NCI-H748 treated with DMSO at 0.1 percent for 48 hours (cell line): ENCODE measurements around the gene MROH2B.
"Not testable (repeated sequence)": the region's sequence is repeated elsewhere in the genome, so short reads cannot be mapped to it uniquely, and the experiment has no call there.

Experiments used
- DNase-seq: peaks from one replicate; lab custom pipeline; 2025; lab: John Stamatoyannopoulos, UW

MROH2B gene

DNA sequence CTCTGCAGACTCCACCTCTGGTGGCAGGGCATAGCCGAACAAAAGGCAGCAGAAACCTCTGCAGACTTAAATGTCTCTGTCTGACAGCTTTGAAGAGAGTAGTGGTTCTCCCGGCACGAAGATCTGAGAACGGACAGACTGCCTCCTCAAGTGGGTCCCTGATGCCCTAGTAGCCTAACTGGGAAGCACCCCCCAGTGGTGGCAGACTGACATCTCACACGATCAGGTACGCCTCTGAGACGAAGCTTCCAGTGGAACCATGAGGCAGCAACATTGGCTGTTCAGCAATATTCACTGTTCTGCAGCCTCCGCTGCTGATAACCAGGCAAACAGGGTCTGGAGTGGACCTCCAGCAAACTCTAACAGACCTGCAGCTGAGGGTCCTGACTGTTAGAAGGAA lies 48.5 kb downstream of the MROH2B start:
- DNase-seq = not testable (repeated sequence)

DNA sequence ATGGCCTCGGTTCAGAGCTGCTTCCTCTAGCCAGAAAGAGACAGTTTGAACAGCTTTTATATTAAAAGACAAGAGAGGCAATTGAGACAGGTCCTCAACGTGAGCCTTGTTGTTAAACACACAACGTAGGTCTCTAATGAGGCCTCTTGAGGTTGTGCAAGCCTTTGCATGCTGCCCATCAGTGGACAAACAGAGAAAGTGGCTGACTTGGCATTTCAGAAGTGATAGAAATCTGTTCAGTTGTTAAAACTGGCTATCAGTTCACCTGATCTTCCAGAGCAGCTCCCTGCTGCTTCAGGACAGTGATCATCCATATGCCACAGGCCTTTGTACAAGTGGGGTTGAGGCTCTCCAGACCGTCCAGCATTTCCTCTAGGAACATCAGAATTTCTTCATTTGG lies 58.8 kb downstream of the MROH2B start:
- DNase-seq = no peak

DNA sequence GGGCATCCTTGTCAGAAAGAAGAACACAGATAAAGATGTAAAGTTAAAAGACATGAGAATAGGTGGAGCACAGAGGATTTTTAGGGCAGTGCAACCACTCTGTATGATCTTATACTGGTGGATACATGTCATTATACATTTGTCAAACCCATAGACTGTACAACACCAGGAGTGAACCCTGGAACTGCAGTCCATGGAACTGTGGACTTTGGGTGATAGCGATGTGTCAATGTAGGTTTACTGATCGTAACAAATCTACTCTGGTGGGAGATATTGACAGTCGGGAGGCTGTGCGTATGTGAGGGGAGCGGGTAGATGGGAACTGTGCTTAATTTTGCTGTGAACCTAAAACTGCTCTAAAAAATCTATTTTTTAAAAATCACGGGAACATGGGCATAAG lies 60.6 kb downstream of the MROH2B start:
- no peak for DNase-seq

DNA sequence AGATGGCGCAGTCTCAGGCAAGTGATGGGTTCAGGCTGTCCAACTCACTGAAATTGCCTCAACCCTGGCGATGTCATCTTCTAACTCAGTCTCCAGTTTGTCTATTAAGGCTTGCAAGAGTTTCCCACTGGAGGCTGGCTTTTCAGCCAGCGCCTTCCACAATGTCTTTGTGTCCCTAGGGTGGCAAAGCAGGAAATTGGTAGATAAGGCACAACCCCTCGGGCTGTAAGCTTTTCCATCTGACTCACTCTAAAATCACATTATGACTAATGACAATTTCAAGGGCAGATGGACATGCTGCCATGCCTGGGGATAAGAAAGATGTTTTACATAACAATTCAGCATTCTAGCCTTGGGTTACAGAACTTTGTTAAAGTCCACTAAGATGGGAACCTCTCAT lies 61.9 kb downstream of the MROH2B start:
- DNase-seq = no peak

DNA sequence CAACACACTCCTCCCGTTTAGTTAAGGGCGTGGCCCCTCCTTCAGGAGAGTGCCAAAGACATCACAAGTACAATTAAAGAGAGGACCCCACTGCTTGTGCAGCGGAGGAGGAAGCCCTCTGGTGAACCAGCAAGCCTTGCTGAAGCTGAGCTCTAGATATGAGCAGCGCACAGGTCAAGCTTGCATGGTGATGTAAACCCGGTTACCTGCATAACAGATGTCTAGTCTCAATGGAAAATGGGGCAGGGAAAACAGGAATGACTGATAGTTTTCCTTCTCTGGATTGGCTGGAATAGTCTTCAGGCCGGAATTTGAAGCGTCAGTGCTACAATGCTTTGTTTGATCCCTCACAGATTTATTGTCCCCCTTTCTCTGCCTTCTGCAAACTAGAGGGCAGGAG lies 66.2 kb downstream of the MROH2B start:
- DNase-seq = no peak

DNA sequence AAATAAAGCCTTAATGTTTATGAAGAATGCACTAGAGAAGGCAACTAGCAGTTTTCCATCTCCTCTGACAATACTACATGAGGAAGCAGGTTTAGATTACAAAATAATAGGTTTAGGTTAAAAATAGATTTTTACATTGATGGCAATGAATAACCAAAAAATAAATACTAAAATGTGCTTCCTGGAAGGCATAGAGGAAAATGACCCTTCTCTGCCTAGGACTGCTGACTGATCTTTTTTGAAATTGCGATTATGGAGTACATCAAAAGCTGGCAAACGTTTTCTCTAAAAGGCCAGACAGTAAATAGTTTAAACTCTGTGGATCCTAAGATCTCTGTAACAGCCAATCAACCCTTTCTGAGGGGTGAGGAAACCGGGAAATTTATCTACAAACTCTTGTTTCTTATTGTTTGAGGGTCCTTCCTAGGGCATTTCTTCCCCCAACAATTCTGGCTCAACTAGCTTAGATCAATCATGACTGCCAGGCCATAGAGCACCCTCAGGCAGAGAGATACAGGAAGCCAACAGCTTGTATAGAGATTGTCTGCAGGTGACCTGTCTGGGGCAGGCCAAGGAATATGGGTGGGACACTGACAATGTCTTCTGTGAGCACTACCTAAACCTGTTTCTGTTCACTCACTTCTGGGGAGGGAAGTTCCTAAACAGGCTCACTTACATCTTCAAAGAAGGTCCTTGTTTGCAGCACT lies 67.3 kb downstream of the MROH2B start:
- DNase-seq = no peak

DNA sequence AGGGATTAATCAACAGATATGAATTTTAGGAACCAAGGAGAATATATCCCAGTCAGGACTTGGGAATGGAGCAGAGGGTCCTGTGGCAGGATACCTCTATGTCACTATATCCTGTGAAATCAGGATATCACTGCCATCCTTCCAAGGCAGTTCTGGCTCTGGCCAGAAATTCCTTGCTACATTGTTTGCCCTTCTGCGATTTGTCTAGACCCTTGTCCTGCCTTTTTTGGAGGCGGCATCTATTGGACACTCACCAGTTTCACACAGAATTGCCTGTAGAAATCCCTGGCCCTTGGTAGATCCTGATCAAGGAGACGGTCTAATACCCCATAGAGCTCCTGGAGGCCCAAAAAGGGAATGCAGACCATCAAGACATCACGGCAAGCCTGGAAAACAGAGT lies 71.2 kb downstream of the MROH2B start:
- no peak for DNase-seq

DNA sequence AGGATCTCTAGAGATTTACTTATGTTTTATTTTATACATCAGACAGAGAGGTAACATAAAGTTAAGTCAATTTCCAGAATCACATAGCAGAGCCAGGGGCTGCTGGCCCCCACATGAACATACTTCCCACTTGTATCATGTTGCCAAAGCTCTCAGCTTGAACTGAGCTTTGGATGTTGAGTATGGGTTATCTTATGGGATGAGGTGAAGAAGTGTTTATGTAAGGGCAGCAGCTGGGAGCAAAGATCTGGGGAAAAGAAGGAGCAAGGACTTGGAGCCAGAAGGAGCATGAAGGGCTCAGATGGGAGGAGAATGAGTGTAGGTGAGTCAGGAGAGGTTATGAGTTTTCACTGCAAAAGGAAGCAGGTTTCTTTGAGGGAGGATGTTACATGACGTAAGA lies 72.0 kb downstream of the MROH2B start:
- no peak for DNase-seq

DNA sequence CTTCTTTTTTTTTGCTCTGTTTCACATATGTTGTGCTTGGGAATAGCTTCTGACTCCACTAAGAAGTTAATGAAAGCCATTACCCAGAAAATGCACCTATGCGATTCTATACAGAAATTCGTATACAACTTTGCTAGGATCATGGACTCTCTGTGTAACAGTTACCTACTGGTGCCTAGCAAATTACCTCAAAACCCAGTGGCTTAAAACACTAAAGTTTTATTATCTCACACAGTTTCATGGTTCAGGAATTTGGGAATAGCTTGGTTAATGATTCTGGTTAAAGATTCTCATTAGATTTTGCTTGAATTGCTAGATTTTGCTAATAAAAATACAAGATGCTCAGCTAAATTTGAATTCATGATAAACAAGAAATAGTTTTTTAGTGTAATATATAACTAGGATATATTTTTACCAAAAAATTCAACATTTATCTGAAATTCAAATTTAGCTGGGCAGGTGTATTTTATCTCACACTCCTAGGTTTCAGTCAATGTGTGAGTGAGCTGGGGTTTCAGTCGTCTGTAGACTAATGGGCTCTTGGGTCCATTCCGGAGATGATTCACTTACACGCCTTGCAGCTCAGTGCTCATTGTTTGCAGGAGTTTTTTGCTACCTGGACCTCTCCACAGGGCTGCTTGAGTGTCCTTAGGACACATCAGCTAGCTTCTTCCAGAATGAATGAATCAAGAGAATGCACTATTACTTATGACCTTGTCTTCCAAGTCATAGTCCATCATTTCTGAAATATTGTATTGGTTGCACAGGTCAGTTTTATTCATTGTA lies 75.1 kb downstream of the MROH2B start:
- no peak for DNase-seq

DNA sequence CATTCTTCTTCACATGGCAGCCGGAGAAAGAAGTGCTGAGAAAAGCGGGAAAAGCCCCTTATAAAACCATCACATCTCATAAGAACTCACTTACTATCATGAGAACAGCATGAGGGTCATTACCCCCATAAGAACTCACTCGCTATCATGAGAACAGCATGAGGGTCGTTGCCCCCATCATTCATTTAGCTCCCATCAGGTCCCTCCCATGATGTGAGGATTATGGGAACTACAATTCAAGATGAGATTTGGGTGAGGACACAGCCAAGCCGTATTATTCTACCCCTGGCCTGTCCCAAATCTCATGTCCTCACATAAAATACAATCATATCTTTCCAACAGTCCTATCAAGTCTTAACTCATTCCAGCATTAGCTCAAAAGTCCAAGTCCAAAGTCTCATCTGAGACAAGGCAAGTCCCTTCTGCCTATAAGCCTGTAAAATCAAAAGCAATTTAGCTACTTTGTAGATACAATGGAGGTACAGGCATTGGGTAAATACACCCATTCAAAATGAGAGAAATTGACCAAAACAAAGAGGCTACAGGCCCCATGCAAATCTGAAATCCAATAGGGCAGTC lies 79.1 kb downstream of the MROH2B start:
- DNase-seq = no peak

DNA sequence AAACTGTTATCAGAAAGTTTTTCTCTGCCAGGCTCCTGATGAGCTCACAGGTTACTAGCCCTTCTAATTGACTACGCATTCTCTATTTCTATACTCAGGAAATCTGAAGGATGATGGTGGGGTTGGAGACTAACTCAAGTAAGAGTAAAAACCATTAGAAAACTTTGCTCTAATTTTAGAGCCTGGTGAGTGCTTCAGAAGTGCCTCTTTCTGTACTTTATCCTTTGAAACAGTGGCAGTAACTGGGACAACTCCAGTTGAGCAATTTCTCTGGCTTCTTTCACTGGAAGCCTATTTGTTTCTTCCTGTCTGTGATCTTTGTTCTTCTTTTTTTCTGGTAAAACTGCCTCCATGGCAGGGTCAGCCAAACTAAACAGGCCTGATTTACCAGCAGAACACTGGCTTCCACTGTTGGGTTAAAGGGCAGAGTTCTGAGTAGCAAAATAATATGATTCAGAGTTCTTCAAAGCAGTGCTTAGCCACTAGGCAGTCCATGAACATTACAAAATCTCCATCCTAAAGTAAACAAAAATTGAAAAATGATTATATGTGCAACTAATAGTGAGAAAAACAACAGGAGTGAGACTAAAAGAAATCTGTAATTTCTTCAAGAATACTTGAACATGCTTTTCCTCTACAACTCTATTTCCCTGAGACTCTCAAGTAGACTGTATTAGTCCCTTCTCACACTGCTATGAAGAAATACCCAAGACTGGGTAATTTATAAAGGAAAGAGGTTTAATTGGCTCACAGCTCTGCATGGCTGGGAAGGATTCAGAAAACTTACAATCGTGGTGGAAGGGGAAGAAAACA lies 79.8 kb downstream of the MROH2B start:
- no peak for DNase-seq

DNA sequence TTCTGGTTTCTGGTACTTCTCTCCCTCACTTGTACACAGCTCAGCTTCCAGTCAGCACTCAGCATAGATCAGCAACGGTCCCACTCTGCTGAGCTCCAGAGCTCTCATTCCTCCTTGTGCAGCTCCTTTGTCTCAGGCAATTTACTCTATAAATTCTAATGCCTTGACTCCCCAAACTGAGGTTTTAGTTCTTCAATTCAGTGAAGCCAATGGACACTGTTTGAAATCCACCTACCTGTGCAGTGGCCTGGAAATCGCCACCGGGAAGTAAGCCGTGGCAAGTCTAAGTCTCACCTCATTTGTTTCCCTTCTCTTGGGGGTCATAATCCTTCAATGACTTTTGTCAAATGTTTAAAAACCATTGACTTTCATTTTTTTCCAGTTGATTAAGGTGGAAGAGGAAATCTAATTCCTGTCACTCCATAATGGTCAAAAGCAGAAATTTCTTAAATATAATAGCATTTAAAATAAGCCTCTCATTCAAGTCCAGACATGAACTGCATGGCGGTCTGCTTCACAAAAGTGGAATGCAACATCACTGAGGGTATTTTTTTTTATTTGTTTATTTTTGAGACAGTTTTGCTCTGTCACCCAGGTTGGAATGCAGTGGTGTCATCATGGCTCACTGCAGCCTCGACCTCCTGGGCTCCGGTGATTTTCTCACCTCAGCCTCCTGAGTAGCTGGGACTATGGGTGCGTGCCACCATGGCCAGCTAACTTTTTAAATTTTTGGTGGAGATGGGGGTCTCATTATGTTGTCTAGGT lies 82.2 kb downstream of the MROH2B start:
- DNase-seq = no peak

DNA sequence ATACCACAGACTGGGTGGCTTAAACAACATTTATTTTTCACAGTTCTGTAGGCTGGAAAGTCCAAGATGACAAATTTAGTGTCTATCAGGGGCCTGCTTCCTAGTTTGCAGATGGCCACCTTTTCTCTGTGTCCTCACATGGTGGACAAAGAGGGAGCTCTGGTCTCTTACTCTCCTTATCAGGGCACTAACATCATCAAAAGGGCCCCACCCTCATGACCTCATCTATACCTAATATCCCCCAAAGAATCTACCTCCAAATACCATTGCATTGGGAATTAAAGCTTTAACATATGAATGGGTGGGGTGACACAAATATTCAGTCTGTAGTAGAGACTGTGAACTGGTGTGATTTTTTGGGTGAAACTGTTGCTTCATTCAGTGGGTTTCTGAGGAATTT lies 83.8 kb downstream of the MROH2B start:
- DNase-seq = no peak

DNA sequence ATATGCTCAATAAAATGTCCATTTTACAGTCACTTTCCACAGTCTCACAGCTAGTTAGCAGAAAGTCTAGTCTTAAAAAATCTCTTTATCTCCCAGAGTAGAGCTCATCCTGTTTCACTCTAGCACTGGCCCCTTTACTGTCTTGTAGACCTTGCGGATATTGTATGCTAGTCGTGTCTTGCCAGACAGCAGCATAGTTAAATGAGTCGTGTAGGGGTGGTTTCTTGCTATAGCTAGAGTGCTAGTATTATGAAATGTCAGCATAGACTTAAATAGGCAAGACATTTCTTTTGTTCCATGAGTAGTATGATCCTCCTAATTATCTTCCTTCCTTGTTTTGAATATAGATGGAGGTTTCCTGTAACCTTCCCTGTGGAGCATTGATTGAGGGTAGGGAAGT lies 84.5 kb downstream of the MROH2B start:
- DNase-seq = no peak

DNA sequence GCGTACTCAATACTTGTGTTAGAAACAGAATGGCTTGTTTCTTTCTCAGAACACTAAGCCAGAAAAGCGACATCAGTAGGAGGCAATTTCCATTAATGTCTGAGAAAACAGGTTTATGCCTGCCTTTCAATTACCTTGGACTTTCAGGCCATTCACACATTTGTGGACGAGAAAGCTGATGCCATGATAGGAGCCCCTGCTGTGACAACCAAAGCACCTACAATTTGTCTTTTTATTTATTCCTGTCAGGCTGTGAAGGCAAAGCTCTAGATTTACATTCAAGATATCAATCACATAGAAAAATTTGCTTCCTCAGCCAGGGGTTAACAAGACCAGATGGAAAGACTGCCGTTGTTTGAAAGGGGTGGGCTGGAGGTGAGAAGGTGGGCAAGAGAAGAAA lies 85.6 kb downstream of the MROH2B start:
- peak; percentile 88 for DNase-seq

DNA sequence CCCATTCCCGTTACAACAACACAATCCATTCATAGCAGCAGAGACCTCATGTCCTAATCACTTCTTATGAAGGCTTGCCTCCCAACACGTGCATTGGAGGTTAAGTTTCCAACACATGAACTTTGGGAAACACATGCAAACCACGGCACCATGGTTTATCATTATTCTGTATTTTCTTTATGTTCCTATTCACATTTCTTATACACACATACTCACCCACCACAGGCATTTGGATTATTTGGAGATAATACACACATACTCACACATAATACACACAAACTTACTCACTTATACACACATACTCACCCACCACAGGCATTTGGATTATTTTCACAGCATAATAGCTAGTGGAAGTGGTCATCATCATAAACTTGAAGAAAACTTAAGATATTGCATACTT lies 86.3 kb downstream of the MROH2B start:
- DNase-seq = no peak

DNA sequence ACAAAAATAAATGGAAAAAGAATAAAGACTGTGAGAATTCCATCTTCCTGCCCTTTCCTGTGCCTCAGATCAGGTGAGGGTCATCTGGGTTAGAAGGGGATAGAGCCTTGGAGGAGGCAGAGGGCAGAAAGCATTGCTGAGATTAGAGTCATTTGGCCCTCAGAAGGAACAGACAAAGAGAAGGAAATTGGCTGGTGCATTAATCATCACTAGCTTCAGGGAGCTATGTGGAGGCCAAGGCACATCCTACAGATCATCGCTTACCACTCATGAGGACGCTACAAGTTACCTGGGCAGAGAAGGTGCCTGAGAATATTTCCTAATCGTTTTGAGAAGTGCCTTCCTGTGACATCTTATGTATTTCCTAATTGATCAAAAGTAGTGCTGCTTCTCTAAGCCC lies 87.4 kb downstream of the MROH2B start:
- DNase-seq = no peak

DNA sequence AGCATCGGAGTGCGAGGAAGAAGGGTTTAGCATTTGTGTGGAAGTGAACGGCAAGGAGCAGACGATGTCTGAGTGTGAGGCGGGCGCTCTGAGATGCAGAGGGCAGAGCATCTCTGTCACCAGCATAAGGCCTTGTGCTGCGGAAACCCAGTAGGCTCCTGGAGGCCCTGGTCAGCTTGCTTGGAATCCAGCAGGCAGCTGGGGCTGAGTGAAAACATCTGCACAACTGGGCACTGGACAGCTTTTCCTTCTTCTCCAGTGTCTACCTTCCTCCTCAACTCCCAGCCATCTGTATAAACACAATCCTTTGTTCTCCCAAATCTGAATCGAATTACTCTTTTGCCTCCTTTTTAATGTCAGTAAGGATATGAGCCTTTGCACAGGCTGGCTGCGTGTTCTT lies 89.7 kb downstream of the MROH2B start:
- no peak for DNase-seq

DNA sequence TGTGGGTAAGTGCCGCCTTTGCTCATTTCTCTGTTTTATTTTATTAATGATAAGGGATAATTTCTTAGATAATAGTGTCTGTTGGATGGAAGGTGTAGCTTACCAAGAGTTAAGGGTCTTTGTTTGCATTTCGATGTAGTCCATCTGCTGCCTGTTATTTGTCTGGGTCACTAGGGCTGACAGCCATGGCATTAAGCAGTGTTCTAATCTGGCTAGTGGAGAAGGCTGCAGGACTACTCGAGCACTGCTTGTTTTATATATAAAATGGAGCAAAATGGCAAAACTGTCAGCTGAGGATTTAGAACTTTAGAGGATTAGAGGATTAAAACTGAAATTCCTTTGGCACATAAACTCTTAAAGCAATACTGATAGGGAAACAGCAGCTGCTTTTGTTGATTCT lies 94.3 kb downstream of the MROH2B start:
- DNase-seq = no peak

DNA sequence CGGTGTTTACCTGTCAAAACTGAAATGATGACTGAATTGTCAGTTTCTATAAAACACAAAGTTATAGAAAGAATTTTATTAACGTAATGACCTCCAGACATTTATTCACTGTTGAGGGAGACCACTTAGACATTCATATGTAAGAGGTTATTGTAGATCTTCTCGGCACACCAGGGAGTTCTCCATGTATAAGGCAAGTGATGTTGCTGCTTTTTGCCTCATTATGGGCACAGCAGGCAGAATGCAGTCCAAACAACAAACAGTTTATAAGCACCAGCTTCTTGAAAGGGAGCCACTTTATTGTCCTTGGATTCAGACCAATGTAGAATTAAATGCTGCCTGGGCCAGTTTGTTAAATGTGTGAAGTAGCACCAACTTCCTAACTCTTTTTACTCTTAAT lies 95.1 kb downstream of the MROH2B start:
- no peak for DNase-seq

DNA sequence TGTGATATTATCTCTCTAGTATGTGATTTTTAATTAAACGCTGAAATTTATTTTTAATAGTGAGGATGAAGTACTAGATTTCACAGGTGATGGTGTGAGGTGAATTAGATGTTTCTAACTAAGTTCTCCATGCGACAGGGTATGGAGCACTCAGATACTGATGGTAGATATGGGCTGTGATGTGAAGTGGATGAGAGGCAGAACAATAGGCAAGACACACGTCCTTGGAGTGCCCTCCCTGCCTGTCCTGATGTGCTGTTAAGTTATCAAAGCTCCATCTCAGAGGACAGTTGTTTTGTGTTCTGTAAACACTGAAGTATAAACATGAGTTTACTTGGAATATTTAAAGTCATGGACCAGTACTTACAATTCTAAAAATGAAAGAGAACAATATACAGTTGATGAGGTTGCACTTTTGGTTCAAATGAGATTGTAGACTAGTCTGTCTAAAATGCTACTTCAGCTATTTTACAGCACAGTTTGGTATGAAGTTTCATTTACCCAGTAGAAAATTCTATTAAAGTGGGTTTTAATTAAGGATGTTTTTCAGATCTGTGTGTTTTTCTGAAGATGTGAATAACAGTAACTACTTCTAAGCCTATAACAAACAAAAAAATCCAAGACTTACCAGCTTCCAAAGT lies 97.7 kb downstream of the MROH2B start:
- DNase-seq = no peak
